ENCODE data around the gene P4HA1.

GRCh38 chr10:73095481-73096021 is 1.1 kb downstream of the P4HA1 start:
- TF ChIP-seq CTCF (IDR thresholded peaks at IDR 0.05) (no peak), ZFX (IDR thresholded peaks at IDR 0.05; ENCODE audit: borderline replicate concordance) (no peak)

Measured in 22Rv1 (cell line).